Activated CD8-positive, alpha-beta memory T cell treated with anti-CD3 and anti-CD28 coated beads for 48 hours (primary cell): ENCODE data around the gene CCIN.
A peak's percentile ranks its signal among the peaks of the same experiment; 100 is the strongest.
"Not testable (repeated sequence)": the region's sequence is repeated elsewhere in the genome, so short reads cannot be mapped to it uniquely, and the experiment has no call there.

Experiments used
- DNase-seq, 3 experiments: peaks; one replicate each; pipeline ENCODE4 v3.0.0-alpha.2; 2020; ENCODE audit warnings: low read depth in 2 of 3, low spot score in 2 of 3

The CCIN gene

DNA sequence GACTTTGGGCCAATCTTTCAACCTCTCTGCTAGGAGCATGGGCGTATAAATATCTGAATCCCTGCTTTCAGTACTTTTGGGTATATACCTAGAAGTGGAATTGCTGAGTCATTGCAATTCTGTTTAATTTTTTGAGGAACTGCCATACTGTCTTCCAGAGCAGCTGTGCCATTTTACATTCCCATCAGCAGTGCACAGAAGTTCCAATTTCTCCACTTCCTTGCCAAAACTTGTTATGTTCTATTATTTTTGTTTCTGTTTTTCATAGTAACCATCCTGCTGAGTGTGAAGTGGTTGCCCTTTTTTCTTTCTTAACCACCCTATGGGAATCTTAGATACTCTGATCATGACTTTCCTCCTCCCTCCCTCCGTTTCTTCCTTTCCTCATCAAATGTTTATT lies 11.1 kb upstream of the CCIN start:
- no peak for DNase-seq

DNA sequence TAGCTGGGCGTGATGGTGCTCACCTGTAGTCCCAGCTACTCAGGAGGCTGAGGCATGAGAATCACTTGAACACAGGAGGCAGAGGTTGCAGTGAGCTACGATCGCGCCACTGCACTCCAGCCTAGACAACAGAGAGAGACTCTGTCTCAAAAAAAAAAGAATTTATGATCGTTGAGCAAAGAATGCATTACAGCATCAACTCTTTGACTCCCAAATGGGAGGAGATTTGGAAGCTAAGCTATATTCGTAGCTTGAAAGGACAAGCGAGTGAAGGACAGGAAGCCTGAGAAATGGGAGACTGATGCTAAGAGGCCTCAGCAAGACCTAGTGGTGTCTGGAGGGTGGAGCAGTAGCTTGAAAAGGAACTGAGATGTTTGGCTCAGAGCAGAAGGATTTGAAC lies 10.3 kb upstream of the CCIN start:
- no peak for DNase-seq

DNA sequence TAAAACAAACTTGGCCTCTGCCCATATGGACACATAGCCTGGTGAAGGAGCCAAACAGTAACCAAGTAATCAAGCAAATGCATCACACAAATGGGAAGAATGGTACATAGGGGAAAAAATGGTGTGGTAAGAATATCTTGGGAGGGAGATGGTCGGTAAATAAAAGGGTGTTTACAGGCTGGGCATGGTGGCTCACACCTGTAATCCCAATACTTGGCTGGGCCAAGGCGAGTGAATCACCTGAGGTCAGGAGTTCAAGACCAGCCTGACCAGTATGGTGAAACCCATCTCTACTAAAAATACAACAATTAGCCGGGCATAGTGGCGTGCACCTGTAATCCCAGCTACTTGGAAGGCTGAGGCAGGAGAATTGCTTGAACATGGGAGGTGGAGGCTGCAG lies 9.7 kb upstream of the CCIN start:
- not testable (repeated sequence) for DNase-seq

DNA sequence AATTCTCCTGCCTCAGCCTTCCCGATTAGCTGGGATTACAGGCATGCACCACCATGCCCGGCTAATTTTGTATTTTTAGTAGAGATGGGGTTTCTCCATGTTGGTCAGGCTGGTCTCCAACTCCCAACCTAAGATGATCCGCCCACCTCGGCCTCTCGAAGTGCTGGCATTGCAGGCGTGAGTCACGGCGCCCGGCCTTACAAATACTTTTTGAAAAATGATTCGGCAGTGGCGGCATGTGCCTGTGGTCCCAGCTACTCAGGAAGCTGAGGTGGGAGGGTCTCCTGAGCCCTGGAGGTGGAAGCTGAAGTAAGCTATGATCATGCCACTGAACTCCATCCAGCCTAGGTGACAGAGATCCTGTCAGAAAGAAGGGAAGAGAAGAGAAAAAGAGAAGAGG lies 9.1 kb upstream of the CCIN start:
- not testable (repeated sequence) for DNase-seq

DNA sequence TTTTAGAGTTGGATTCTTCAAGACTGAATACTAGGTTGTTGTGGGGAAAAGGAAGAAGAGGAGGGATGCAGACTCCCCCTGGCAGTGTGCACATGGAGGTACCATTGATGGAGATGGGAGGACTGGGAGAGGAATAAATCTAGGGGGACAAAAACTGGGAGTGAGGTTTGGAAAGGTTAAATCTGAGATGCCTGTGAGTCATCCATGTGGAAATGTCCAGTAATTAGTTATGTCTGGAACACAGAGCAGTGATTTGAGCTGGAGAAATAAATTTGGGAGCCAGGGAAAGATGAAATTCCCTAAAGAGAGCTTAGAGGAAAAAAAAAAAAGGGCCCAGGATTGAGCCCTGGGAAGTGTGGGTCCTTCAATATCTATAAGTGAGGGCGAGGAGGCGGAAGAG lies 8.0 kb upstream of the CCIN start:
- DNase-seq, result no peak

DNA sequence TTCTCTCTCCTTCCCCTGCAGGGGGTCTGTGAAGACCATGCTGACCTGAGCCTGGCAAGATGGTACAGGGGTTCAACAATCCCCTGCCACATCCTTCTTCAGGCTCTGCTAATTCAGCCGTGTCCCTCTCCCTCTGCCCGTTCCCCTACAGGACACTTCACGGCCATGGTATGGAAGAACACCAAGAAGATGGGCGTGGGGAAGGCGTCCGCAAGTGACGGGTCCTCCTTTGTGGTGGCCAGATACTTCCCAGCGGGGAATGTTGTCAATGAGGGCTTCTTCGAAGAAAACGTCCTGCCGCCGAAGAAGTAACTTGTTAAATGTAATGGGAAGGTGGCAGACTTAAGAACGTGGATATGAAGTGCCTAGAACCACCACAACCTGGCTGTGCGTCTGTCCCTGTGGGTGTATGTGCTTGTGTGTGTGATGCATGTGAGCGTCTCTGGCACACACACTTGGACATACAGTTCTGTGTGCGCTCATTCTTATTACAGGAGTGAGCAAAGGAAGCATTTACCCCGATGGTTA lies 6.9 kb upstream of the CCIN start:
- no peak for DNase-seq

DNA sequence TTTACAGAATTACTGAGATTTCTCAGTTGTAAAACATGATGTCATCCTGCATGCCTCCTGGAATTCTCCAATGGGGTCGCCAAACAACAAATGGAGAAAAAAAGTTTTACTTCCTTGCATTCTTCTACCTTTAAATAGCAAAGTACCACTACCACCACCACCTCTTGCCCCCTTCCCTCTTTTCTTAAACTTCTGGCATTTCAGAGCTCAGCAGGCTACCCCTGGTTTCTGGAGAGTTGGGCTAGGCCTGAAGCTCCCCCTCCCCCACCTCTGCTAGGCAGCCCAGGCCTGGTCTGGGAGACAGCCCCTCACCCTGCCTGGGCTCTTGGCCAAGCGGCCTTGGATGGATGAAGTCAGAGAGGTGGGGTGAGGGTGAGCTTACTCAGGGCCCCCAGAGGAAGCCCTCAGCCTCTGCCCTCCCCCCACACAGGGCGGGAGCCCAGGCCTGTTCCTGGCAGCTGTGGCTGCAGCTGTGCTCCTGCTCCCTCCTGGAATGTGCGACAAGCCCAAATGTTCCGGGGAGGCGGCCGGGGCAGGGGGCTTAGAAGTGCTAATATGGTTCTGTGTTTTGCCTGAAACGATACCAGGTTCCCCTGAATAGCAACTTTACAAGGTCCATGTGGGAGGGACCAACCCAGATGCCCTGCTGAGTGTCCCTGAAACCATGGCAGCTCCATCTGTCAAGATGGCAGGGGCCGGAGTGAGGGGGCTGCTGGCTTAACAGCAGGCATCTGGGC lies 6.0 kb upstream of the CCIN start:
- DNase-seq, result no peak

DNA sequence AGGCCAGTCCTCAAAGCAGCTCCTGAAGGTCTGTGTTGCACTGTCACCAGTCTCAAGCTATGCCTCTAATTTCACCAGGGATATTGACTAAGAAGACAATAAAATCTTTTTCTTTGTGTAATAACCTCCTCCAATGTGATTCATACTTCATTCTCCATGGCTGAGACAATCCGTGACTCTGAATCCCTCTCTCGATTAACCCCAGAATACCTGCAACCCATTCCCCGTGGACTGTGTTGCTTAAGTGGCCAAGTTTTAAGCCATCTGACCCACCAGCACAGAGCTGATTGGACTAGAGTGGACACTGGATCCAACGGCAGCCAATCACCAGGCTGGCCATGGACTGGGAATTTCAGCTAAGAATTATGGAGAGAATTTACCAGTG lies 5.4 kb upstream of the CCIN start:
- no peak for DNase-seq

DNA sequence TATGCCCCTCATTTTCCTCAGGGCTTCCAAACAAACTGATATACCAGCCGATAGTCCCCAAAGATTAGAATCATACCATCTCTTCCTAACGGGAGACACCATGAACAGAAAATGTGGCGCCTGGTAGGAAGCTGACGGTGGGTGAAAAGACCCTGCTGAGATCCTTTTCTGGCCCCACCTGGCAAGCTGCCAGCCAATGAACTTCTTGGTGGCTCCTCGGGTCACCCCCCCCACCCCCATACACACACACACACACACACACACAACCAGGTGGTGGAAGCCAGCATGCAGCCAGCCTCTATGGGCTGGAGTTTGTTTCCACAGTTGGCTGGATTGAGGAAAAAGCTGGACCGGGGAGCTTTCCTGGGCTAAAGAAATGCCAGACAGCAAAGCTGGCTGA lies 4.8 kb upstream of the CCIN start:
- no peak for DNase-seq

DNA sequence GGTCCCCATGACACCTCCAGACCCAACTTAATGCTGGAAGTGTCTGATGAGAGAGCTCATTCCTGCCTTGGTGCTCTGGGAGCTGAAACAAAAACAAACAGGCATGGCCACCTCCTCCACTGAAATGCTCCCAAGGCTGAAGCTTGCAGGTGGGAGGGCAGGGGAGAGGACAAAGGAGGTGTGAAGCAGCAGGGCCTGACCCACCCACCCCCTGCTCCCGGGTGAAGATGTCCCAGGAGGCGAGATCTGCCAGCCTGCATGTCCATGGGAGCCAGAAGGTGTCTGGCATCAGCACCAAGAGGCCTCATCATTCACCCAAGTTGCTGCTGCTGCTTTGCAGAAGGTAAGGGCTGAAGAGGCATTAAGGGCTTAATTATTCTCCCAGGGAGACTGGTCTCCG lies 4.2 kb upstream of the CCIN start:
- DNase-seq, result no peak

DNA sequence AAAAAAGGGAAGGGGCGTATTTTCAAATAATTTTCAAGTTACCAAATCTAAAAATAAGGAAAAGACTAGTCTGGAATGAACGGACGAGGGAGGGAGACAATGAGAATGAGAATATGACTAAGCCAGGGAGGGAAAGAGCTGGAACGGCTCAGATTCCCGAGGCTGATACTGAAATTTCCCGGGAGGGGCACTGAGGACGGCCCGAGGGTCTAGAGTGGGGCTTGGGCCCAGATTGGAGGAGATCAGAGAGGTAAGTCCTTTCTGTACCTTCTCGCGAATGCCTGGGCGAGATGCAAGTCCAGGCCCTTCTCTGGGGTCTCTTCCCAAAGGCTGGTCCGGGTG lies 3.4 kb upstream of the CCIN start:
- no peak for DNase-seq

DNA sequence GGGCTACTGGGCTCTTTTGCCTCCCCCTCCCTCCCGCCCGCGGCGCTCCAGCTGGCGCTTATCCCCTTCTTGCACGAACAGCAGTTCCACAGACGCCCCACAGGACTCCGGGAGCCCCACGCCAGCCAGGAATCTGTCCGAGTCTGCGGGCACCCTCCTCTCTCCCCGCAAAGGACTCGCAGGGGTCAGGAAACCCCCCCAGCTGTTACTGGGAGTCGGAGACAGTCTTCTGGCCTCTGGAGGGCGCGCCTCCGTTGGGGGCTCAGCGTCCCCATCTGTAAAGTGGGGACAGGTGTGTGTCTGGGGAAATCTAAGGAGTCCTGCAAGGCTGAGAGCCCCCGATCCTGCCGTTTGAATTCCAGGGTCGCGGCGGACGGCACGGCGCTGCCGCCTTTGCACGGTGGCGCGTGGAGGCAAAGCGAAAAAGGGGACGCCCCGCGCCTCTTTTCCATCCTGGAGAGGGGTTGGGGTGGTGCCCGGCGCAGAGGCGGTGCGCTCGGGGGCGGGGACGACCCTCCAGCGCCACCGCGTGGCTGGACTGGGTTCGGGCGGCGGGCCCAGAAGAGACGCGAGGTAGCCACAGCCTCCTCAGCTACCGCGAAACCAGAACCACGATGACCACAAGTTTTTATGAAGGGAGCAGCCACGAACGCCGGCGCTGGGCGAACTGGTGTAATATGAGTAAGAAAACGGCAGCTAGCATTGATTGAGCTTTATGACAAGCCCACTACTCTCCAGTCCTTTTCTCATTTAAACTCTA lies 2.8 kb upstream of the CCIN start:
- peak; percentile 72 to 84 (median 75) for DNase-seq

DNA sequence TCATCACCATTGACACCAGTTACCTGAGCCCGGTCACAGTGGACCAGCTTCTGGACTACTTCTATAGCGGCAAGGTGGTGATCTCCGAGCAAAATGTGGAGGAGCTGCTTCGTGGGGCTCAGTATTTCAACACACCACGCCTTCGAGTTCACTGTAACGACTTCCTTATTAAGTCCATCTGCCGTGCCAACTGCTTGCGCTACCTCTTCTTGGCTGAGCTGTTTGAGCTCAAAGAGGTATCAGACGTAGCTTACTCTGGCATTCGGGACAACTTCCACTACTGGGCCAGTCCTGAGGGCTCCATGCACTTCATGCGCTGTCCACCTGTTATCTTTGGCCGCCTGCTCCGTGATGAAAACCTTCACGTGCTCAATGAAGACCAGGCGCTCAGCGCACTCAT lies 520 bp downstream of the CCIN start:
- no peak for DNase-seq

DNA sequence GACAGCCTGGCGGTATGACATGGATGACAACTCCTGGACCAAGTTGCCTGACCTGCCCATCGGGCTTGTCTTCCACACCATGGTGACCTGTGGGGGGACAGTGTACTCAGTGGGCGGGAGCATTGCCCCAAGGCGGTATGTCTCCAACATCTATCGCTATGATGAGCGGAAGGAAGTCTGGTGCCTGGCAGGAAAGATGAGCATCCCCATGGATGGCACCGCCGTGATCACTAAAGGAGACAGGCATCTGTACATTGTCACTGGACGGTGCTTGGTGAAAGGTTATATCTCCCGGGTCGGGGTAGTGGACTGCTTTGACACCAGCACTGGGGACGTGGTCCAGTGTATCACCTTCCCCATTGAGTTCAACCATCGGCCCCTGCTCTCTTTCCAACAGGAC lies 1.3 kb downstream of the CCIN start:
- DNase-seq, result no peak

DNA sequence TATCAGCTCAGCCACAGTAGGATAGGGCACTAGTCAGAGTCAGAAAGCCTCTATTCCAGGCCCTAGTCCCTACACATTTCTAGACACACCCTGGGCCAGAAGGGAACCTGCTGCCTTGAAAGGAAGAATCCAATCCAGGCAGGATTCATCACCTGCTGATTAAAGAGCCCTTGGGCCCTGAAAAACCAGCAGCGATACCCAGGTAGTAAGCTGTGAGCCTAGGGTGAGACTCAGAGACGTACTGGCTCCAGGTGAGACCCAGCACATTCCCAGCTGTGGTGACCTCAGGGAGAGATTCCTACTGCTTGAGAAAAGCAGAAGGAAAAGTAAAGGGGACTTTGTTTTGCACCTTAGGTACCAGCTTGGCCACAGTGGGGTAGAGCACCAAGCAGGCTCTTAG lies 4.7 kb downstream of the CCIN start:
- DNase-seq, result no peak

DNA sequence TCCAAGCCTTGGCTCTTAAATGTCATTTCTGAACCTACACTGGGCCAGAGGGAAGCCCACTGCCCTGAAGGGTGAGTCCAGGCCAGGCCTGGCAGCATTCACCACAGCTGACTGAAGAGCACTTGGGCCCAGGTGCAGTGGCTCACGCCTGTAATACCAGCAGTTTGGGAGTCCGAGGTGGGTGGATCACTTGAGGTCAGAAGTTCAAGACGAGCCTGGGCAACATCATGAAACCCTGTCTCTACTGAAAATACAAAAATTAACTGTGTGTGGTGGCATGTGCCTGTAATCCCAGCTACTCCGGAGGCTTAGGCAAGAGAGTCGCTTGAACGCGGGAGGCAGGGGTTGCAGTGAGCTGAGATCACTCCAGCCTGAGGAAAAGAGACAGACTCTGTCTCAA lies 5.1 kb downstream of the CCIN start:
- no peak for DNase-seq

DNA sequence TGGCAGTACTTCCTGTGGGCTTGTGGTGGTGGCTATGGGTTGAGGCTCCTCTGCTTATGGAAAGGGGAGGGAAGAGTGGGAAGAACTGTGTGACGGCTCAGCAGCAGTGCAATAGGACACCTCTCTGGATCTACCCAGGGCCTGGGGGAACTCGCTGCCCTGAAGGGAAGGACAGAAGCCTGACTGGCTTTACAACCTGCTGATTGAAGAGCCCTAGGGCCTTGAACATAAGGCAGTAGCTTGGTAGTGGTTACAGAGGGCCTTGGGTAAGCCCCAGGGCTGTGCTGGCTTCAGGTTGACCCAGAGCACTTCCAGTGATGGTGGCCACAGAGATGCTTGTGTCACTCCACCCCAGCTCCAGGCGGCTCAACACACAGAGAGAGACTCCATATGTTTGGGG lies 5.5 kb downstream of the CCIN start:
- no peak for DNase-seq

DNA sequence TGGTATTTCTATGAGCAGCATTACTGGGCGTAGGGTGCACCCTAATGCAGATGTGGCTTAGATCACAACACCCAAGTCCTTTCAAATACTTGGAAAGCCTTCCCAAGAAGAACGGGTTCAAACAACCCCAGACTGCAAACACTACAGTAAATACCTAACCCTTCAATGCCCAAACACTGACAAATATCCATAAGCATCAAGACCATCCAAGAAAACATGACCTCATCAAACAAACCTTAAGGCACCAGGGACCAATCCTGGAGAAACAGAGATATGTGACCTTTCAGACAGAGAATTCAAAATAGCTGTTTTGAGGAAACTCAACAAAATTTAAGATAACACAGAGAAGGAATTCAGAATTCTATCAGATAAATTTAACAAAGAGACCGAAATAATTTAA lies 6.0 kb downstream of the CCIN start:
- not testable (repeated sequence) for DNase-seq

DNA sequence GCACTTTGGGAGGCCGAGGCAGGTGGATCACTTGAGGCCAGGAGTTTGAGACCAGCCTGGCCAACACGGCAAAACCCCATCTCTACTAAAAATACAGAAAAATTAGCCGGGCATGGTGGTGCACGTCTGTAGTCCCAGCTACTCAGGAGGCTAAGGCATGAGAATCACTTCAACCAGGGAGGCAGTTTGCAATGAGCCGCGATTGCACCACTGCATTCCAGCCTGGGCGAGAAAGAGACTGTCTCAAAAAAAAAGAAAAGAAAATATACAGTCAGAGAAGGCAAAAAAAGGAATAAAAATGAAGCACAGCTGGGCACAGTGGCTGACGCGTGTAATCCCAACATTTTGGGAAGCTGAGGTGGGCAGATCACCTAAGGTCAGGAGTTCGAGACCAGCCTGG lies 7.3 kb downstream of the CCIN start:
- DNase-seq, result not testable (repeated sequence)

DNA sequence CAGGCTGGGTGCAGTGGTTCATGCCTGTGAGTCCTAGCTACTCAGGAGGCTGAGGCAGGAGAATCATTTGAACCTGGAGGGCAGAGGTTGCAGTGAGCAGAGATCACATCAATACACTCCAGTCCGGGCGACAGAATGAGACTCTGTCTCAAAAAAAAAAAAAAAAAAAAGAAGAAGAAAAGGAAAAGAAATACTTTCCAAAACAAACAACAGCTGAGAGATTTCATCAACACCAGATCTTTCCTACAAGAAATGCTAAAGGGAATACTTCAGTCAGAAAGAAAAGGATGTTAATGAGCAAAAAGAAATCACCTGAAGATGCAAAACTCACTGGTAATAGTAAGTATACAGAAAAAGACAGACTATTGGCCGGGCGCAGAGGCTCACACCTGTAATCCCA lies 8.4 kb downstream of the CCIN start:
- DNase-seq, result no peak

DNA sequence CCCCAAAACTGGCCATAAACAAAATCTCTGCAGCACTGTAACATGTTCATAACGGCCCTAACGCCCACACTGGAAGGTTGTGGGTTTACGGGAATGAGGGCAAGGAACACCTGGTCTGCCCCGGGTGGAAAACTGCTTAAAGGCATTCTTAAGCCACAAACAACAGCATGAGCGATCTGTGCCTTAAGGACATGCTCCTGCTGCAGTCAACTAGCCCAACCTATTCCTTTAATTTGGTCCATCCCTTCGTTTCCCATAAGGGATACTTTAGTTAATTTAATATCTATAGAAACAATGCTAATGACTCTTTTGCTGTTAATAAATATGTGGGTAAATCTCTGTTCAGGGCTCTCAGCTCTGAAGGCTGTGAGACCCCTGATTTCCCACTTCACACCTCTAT lies 11.1 kb downstream of the CCIN start:
- DNase-seq, result not testable (repeated sequence)

DNA sequence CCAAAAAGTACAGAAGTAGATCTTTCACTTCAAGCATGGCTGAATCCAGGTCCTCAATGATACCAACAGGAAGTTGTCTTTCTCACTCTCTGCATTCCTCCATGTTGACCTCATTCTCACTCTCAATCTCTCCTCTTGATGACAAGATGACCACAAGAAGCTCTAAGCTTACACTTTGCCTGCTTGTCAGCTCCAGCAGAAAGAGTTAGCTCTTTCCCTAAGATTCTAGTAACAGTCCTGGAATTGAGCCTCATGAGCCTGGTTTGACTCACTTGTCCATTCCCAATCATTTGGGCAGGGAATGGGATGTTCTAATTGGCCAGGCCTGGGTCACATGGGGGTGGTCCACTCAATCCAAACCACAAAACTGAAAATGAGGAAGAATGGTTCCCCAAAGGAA lies 18.2 kb downstream of the CCIN start:
- DNase-seq, result no peak

DNA sequence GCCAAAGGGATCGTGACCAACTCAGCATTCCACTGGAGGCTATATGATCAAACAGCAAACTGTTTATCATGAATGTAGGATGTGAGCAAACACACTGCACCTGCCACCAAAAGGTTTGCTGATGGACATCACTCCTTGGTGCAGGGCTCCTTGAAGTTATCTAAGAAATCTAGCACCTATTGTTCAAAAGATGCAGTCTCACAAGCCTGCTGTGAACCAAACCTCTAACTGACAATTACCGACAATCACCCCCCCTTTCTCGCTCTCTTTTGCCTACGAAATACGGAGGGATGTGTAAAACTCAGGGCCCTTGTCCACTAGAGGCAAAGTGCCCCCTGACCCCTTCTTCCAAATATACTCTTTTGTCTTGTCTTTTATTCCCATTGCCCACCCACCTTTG lies 19.0 kb downstream of the CCIN start:
- DNase-seq, result no peak
